ENCODE results near the gene OPN3.

The OPN3 gene

GRCh38 chr1:241605146-241605805 is 34.9 kb downstream of the OPN3 start:
- DNase-seq (ENCODE audit: low read depth): no peak
- no peak overlapping the region for H3K4me3 ChIP-seq (ENCODE audit: low read length)
- 0 out of 2 replicates have a peak, but pooled peaks have one; percentile 9 for TF ChIP-seq CTCF (conservative IDR thresholded peaks at IDR 0.05; ENCODE audit: low read length)

- no peak overlapping the region for H3K4me3 ChIP-seq (ENCODE audit: low read length)
- peak; percentile 56 for DNase-seq (ENCODE audit: low read depth)
- no peak for TF ChIP-seq CTCF (conservative IDR thresholded peaks at IDR 0.05; ENCODE audit: low read length)
Observed at GRCh38 chr1:241603731-241604245, 36.4 kb downstream of the OPN3 start.

GRCh38 chr1:241600496-241600901 is 39.7 kb downstream of the OPN3 start:
- no peak for TF ChIP-seq CTCF (conservative IDR thresholded peaks at IDR 0.05; ENCODE audit: low read length)
- peak; percentile 79 for DNase-seq (ENCODE audit: low read depth)
- H3K4me3 ChIP-seq (ENCODE audit: low read length): no peak overlapping the region

- no peak overlapping the region for H3K4me3 ChIP-seq (ENCODE audit: low read length)
- TF ChIP-seq CTCF (conservative IDR thresholded peaks at IDR 0.05; ENCODE audit: low read length): no peak
- DNase-seq (ENCODE audit: low read depth): no peak
Observed at GRCh38 chr1:241598249-241598648, 41.9 kb downstream of the OPN3 start.

- DNase-seq (ENCODE audit: low read depth): no peak
- no peak overlapping the region for H3K4me3 ChIP-seq (ENCODE audit: low read length)
- TF ChIP-seq CTCF (conservative IDR thresholded peaks at IDR 0.05; ENCODE audit: low read length): no peak
Observed at GRCh38 chr1:241596633-241597032, 43.5 kb downstream of the OPN3 start.

- DNase-seq (ENCODE audit: low read depth): no peak
- no peak overlapping the region for H3K4me3 ChIP-seq (ENCODE audit: low read length)
- TF ChIP-seq CTCF (conservative IDR thresholded peaks at IDR 0.05; ENCODE audit: low read length): no peak
Observed at GRCh38 chr1:241593186-241593585, 47.0 kb downstream of the OPN3 start.

- peak; percentile 28 for DNase-seq (ENCODE audit: low read depth)
- no peak overlapping the region for H3K4me3 ChIP-seq (ENCODE audit: low read length)
- TF ChIP-seq CTCF (conservative IDR thresholded peaks at IDR 0.05; ENCODE audit: low read length): no peak
Observed at GRCh38 chr1:241592273-241592958, 47.8 kb downstream of the OPN3 start.
